Calu3 (cell line): Measurements from ENCODE around the gene GDE1. TPM values are rescaled to one million over a fixed set of nuclear protein-coding genes. Genes with fewer than 3 reads are reported as not detected.

Experiments used
- BruUV-seq: library from RNA; stranded (reverse); fragments of 400-500 nt; replicated peaks from 2 replicates; lab custom pipeline; 2021; lab: Mats Ljungman, UMichigan
- CTCF ChIA-PET: fragments of 300-600 bp; sonication (Branson Sonifier 250); formaldehyde crosslinking; loops from one replicate; lab custom pipeline; 2022; ENCODE audit warnings: antibody characterized with exemption; lab: Charles Lee
- DNase-seq: peaks from one replicate; pipeline ENCODE4 v3.0.0; 2022
- H3K27ac Mint-ChIP-seq: one replicate; pipeline ENCODE4 v1.8.0; 2022; ENCODE audit warnings: mixed read lengths; ENCODE audit not compliant: unreplicated experiment
- H3K27me3 Mint-ChIP-seq: one replicate; pipeline ENCODE4 v1.8.0; 2022; ENCODE audit warnings: mixed read lengths; ENCODE audit not compliant: unreplicated experiment
- H3K36me3 Mint-ChIP-seq: one replicate; pipeline ENCODE4 v1.8.0; 2022; ENCODE audit warnings: mild to moderate bottlenecking, moderate library complexity, mixed read lengths; ENCODE audit not compliant: insufficient read depth, unreplicated experiment
- H3K4me1 Mint-ChIP-seq: one replicate; pipeline ENCODE4 v1.8.0; 2022; ENCODE audit warnings: mild to moderate bottlenecking, low read depth, mixed read lengths; ENCODE audit not compliant: unreplicated experiment
- H3K4me3 Mint-ChIP-seq: one replicate; pipeline ENCODE4 v1.8.0; 2022; ENCODE audit warnings: mild to moderate bottlenecking, low read depth, moderate library complexity, mixed read lengths; ENCODE audit not compliant: unreplicated experiment
- H3K9me3 Mint-ChIP-seq: one replicate; pipeline ENCODE4 v1.8.0; 2022; ENCODE audit warnings: low read depth, mixed read lengths; ENCODE audit not compliant: unreplicated experiment
- CTCF ChIP-seq: fragments of 200-600 bp; IDR thresholded peaks from one replicate; pipeline ENCODE4 v1.8.0; 2022; ENCODE audit warnings: antibody characterized with exemption; ENCODE audit not compliant: unreplicated experiment
- intact Hi-C: fragments of 100-400 bp; cut with micrococcal nuclease; formaldehyde crosslinking; loops from one replicate; pipeline ENCODE4 v1.10.0; 2022; ENCODE audit not compliant: unreplicated experiment
- total RNA-seq: library from RNA; stranded (reverse); gene quantifications from 2 replicates; pipeline ENCODE4 v1.2.3, GENCODE V29; 2022

Gene GDE1
- total RNA-seq, 1 experiment from 2014 or later: 98.2 TPM

- Mint-ChIP-seq H3K27ac (no peak overlapping the region), H3K4me3 (no peak overlapping the region), H3K9me3 (no peaks in the 10 kb centered on the region), H3K4me1 (no peaks in the 10 kb centered on the region), H3K27me3 (no peaks in the 10 kb centered on the region), H3K36me3 (peaks cover 95% of the 10 kb centered on the region)
- BruUV-seq: no TSS peak
- DNase-seq: no peak
- CTCF ChIA-PET: interaction anchor here (0.6 kb wide), 1 partner anchor 206 kb away, joined by 3 read pairs; no protein-coding TSS in a partner anchor
- intact Hi-C loops: no loop called here
- TF ChIP-seq CTCF: no peak
These were observed 58.2 kb downstream of the GDE1 start for GRCh38 chr16:19463468-19464315.

- CTCF ChIA-PET: no interaction called here
- BruUV-seq: TSS peak; percentile 26
- H3K4me3 Mint-ChIP-seq: no peak overlapping the region
- H3K9me3 Mint-ChIP-seq: no peaks in the 10 kb centered on the region
- H3K27ac Mint-ChIP-seq: no peak overlapping the region
- H3K36me3 Mint-ChIP-seq: peaks cover 79% of the 10 kb centered on the region
- H3K27me3 Mint-ChIP-seq: no peaks in the 10 kb centered on the region
- no peaks in the 10 kb centered on the region for H3K4me1 Mint-ChIP-seq
- no peak for DNase-seq
- no peak for TF ChIP-seq CTCF
- intact Hi-C loops: no loop called here
These were observed 61.5 kb downstream of the GDE1 start for GRCh38 chr16:19460397-19460796.

GRCh38 chr16:19458722-19459379 lies 63.0 kb downstream of the GDE1 start:
- no peak for DNase-seq
- peak overlapping the region; percentile 19 for H3K27ac Mint-ChIP-seq
- H3K36me3 Mint-ChIP-seq: peaks cover 63% of the 10 kb centered on the region
- BruUV-seq: no TSS peak
- no peaks in the 10 kb centered on the region for H3K27me3 Mint-ChIP-seq
- H3K4me1 Mint-ChIP-seq: no peaks in the 10 kb centered on the region
- no peaks in the 10 kb centered on the region for H3K9me3 Mint-ChIP-seq
- no peak for TF ChIP-seq CTCF
- no peak overlapping the region for H3K4me3 Mint-ChIP-seq
- intact Hi-C loops: no loop called here
- CTCF ChIA-PET: no interaction called here

Other genes with a start within 250 kb of the GDE1 start
- gene CLEC19A, start 236.4 kb downstream of the GDE1 start, total RNA-seq: 0.15 TPM in 1 of 2 replicates, not detected in the other
- 117 and 149 TPM in 2 replicates for gene TMC5, start 104.2 kb downstream of the GDE1 start, total RNA-seq
- 27.5 and 34.4 TPM in 2 replicates for gene CCP110, start 1.8 kb upstream of the GDE1 start, total RNA-seq
- 14.2 and 25.4 TPM in 2 replicates for gene VPS35L, start 33.6 kb upstream of the GDE1 start, total RNA-seq
- gene KNOP1, start 196.1 kb upstream of the GDE1 start, total RNA-seq: 84.9 and 99.0 TPM in 2 replicates
- gene IQCK, start 196.2 kb upstream of the GDE1 start, total RNA-seq: 42.5 and 43.2 TPM in 2 replicates